ENCODE measurements around the gene HEPACAM2. TPM values are rescaled to one million over a fixed set of nuclear protein-coding genes. Genes with fewer than 3 reads are reported as not detected.

The HEPACAM2 gene
- total RNA-seq, 1 experiment from 2014 or later: not detected

- TF ChIP-seq, protein P1, sequence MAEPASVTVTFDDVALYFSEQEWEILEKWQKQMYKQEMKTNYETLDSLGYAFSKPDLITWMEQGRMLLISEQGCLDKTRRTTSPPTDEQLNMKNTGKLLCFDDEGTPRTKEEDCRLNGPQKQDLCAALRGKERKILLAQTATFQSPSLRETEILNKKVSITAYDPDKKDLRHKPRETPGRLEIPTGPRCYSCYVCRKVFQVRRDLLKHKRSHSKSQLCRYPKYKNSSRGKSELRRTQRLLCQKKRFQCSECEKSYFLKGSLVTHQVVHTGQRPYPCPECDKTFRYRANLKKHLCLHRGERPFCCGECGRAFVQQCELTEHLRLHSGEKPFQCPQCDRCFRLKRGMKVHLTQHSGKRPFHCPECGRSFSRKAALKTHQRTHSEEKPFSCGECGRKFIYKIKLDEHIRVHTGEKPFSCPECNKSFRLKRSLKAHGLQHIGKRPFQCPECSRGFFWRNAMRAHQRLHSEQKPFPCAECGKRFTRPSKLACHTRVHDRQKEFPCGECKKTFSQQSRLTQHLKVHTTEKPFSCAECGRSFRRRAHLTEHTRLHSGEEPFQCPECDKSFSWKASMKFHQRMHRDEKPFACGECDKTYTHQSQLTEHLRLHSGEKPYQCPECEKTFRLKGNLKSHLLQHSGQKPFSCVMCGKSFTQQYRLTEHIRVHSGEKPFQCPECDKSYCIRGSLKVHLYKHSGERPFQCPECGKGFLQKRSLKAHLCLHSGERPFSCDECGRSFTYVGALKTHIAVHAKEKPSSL (CRISPR knock-in tag; conservative IDR thresholded peaks at IDR 0.05): no peak
- TF ChIP-seq JAZF1 (CRISPR knock-in tag; IDR thresholded peaks at IDR 0.05) (no peak), NR1H2 (CRISPR knock-in tag; IDR thresholded peaks at IDR 0.05) (no peak), GTF2I (CRISPR knock-in tag; conservative IDR thresholded peaks at IDR 0.05) (no peak), PREB (CRISPR knock-in tag; IDR thresholded peaks at IDR 0.05; ENCODE audit: borderline replicate concordance) (no peak), ESRRA (CRISPR knock-in tag; IDR thresholded peaks at IDR 0.05; ENCODE audit: borderline replicate concordance) (no peak)
- TF ChIP-seq, protein P2, sequence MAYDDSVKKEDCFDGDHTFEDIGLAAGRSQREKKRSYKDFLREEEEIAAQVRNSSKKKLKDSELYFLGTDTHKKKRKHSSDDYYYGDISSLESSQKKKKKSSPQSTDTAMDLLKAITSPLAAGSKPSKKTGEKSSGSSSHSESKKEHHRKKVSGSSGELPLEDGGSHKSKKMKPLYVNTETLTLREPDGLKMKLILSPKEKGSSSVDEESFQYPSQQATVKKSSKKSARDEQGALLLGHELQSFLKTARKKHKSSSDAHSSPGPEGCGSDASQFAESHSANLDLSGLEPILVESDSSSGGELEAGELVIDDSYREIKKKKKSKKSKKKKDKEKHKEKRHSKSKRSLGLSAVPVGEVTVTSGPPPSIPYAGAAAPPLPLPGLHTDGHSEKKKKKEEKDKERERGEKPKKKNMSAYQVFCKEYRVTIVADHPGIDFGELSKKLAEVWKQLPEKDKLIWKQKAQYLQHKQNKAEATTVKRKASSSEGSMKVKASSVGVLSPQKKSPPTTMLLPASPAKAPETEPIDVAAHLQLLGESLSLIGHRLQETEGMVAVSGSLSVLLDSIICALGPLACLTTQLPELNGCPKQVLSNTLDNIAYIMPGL (CRISPR knock-in tag; IDR thresholded peaks at IDR 0.05): no peak
These were observed 66.8 kb downstream of the HEPACAM2 start (continued) for GRCh38 chr7:93159490-93159889.

GRCh38 chr7:93156884-93157283, 69.4 kb downstream of the HEPACAM2 start:
- Mint-ChIP-seq H3K4me3 (no peak overlapping the region), H3K27ac (no peak overlapping the region), H3K36me3 (no peaks in the 10 kb centered on the region), H3K9me3 (no peaks in the 10 kb centered on the region), H3K4me1 (no peaks in the 10 kb centered on the region), H3K27me3 (ENCODE audit: low read depth) (no peaks in the 10 kb centered on the region; the same call in 1 of the 2 replicates)
- no peak for DNase-seq (ENCODE audit: low spot score)
- no peak for ATAC-seq
- ChIA-PET CTCF (no interaction called here), POLR2A (no interaction called here)
- TF ChIP-seq, protein P3, sequence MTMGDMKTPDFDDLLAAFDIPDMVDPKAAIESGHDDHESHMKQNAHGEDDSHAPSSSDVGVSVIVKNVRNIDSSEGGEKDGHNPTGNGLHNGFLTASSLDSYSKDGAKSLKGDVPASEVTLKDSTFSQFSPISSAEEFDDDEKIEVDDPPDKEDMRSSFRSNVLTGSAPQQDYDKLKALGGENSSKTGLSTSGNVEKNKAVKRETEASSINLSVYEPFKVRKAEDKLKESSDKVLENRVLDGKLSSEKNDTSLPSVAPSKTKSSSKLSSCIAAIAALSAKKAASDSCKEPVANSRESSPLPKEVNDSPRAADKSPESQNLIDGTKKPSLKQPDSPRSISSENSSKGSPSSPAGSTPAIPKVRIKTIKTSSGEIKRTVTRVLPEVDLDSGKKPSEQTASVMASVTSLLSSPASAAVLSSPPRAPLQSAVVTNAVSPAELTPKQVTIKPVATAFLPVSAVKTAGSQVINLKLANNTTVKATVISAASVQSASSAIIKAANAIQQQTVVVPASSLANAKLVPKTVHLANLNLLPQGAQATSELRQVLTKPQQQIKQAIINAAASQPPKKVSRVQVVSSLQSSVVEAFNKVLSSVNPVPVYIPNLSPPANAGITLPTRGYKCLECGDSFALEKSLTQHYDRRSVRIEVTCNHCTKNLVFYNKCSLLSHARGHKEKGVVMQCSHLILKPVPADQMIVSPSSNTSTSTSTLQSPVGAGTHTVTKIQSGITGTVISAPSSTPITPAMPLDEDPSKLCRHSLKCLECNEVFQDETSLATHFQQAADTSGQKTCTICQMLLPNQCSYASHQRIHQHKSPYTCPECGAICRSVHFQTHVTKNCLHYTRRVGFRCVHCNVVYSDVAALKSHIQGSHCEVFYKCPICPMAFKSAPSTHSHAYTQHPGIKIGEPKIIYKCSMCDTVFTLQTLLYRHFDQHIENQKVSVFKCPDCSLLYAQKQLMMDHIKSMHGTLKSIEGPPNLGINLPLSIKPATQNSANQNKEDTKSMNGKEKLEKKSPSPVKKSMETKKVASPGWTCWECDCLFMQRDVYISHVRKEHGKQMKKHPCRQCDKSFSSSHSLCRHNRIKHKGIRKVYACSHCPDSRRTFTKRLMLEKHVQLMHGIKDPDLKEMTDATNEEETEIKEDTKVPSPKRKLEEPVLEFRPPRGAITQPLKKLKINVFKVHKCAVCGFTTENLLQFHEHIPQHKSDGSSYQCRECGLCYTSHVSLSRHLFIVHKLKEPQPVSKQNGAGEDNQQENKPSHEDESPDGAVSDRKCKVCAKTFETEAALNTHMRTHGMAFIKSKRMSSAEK (CRISPR knock-in tag; IDR thresholded peaks at IDR 0.05; ENCODE audit: borderline replicate concordance): no peak
- TF ChIP-seq EMX1 (CRISPR knock-in tag; IDR thresholded peaks at IDR 0.05) (no peak), TP53 (CRISPR knock-in tag; IDR thresholded peaks at IDR 0.05) (no peak), JAZF1 (CRISPR knock-in tag; IDR thresholded peaks at IDR 0.05) (no peak), ZBTB43 (CRISPR knock-in tag; IDR thresholded peaks at IDR 0.05) (no peak), PREB (CRISPR knock-in tag; IDR thresholded peaks at IDR 0.05; ENCODE audit: borderline replicate concordance) (no peak)
- TF ChIP-seq, protein P1 (CRISPR knock-in tag; conservative IDR thresholded peaks at IDR 0.05): no peak

Data from WTC11 (cell line).